GM12865 (cell line): Measurements from ENCODE around the gene CST7.
A peak's percentile ranks its signal among the peaks of the same experiment; 100 is the strongest.

Source experiments
- DNase-seq: peaks from one replicate; pipeline ENCODE4 v3.0.0; 2010; ENCODE audit warnings: low read depth
- H3K4me3 ChIP-seq: 2 replicates; pipeline ENCODE4 v1.5.1; 2011; ENCODE audit warnings: mild to moderate bottlenecking, low read depth, low read length, control low read depth
- CTCF ChIP-seq: IDR thresholded peaks from 2 replicates; pipeline ENCODE4 v1.5.1; 2011; ENCODE audit warnings: low read length, control low read depth, low read depth, inconsistent platforms; ENCODE audit not compliant: insufficient read depth; ENCODE audit errors: missing control alignments

CST7 gene

GRCh38 chr20:24990810-24991252 is 41.8 kb downstream of the CST7 start:
- no peak overlapping the region for H3K4me3 ChIP-seq
- DNase-seq = no peak
- no peak for TF ChIP-seq CTCF

- H3K4me3 ChIP-seq = peak overlapping the region; percentile 90
- TF ChIP-seq CTCF = no peak
Measured at GRCh38 chr20:24991897-24992486, 42.9 kb downstream of the CST7 start.

GRCh38 chr20:24992487-24993205 is 43.6 kb downstream of the CST7 start, which contains the start of gene APMAP:
Gene APMAP (minus strand): TSS chr20:24992751. CDS start chr20:24992688, 63 bp downstream.
- DNase-seq = peak; percentile 96
- TF ChIP-seq CTCF = no peak

More at GRCh38 chr20:24991897-24992486, 42.9 kb downstream of the CST7 start:
- DNase-seq = no peak

GRCh38 chr20:24993337-24994185 is 44.5 kb downstream of the CST7 start:
- DNase-seq = no peak
- H3K4me3 ChIP-seq = peak overlapping the region; percentile 90
- peak; percentile 6 for TF ChIP-seq CTCF

More at GRCh38 chr20:24992487-24993205, 43.6 kb downstream of the CST7 start, which contains the start of gene APMAP:
- H3K4me3 ChIP-seq = peak within 1 kb of the TSS; percentile 90

GRCh38 chr20:24994186-24994465 is 45.1 kb downstream of the CST7 start:
- DNase-seq = no peak
- no peak for TF ChIP-seq CTCF
- H3K4me3 ChIP-seq = no peak overlapping the region

- peak; percentile 87 for TF ChIP-seq CTCF
- peak; percentile 84 for DNase-seq
- no peak overlapping the region for H3K4me3 ChIP-seq
Measured at GRCh38 chr20:24994470-24995368, 45.6 kb downstream of the CST7 start.
